NK-92 treated with Interleukin-12 subunit alpha and Interleukin-12 subunit beta, amount 100 ng/mL, for 24 hours (cell line): ENCODE data around the gene NOS1AP.

Experiments
- DNase-seq: peaks from one replicate; lab custom pipeline; 2025; lab: John Stamatoyannopoulos, UW

The NOS1AP gene

GRCh38 chr1:162299018-162299417 is 229.5 kb downstream of the NOS1AP start:
- no peak for DNase-seq

DNA sequence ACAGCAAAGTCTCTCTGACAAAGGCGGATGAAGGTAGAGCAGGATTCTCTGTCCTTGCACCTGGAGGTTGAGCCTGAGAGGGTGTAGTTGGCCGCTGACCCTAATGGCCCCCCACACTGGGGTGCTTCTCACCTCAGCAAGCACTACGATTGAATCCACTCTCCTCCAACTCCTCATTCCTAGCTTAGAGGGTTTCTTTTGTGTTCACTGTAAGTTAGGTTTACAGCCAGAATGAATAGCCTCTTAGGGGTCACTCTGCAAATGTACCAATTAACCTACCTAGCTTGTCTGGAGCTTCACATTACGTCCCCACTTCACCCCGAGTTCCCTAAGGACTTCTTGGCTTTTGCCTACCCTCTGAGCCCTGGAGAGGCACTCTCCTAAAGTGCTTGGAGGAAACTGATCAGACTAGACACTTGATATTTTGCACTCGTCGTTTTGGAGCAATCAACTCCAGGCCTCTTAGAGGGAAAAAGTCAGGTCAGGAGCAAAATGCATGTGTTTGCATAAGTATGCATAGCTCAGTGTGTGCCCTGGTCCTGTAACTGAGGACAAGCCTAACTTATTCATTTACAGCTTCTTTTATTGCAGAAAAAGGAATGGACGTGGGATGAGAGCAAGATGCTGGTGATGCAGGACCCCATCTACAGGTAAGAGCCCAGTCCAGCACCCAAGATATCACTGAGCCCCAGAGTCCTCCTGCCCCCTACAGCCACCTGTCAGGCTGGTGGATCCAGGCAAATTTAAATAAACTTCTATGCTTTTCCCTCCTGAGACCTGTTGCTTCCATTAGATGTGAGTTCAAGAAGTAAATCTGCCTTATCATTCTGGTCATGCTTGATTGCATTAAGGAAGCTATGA is 230.8 kb downstream of the NOS1AP start:
- DNase-seq: no peak

- no peak for DNase-seq
These were observed 232.2 kb downstream of the NOS1AP start for GRCh38 chr1:162301696-162302095.

DNA sequence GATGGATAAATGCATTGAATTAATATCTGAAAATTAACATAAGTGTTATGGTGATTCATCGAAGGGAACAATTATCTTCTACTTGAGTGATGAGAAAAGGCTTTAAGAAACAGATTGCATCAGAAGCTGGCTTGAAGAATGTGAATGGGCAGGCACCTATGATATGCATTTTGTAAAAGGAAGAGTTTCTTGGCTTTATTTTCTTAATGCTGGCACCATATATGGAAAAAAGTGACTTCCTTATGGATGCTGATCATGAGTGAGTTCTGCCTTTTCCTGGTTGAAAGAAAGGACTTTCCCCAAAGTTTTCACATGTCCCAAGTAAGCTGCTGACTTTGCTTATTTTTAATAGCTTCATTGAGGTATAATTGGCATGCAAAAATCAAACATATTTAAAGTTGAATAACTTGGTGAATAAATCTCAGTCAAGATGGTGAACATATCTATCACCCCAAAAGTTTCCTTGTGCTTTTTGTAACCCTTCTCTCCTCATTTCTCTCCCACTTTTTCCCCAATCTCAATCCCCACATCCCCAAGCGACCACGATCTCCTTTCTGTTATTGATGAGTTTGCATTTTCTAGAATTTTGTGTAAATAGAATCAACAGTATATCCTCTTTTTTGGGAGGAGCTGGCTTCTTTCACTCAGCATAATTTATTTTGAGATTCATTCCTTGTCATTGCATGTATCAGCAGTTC is 233.0 kb downstream of the NOS1AP start:
- DNase-seq: no peak

DNA sequence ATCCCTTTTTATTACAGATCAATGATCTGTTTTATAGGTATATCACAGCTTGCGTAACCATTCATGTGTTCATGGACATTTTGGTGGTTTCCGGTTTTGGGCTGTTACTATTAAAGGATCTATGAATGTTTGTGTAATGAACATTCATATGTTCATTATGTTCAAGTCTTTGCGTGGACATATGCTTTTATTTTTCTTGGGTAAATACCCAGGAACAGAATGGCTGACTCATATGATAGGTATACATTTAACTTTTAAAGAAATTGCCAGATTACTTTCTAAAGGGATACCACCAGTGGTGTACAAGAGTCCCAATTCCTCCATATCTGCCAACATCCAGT is 233.5 kb downstream of the NOS1AP start:
- DNase-seq: no peak

GRCh38 chr1:162304736-162305135 is 235.2 kb downstream of the NOS1AP start:
- DNase-seq: no peak

DNA sequence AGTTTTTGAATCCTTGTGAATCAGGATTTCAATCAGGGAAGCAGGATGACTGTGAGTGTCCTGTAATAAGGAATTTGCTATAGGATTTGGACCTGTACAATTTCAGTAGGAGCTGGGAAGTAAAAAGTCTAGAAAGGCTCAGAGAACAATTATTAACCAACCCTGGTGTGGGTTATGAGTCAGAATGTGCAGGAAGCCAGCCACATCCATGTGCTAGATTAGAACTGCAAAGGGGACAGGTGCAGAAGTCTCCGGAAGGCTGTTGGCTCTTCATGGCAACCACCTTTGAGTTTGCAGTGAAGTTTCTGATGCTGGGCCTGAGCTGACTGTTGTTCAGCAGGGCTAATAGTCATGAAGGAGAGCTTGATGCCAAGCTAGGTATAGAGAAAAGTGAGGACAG is 236.5 kb downstream of the NOS1AP start:
- peak; percentile 20 for DNase-seq

DNA sequence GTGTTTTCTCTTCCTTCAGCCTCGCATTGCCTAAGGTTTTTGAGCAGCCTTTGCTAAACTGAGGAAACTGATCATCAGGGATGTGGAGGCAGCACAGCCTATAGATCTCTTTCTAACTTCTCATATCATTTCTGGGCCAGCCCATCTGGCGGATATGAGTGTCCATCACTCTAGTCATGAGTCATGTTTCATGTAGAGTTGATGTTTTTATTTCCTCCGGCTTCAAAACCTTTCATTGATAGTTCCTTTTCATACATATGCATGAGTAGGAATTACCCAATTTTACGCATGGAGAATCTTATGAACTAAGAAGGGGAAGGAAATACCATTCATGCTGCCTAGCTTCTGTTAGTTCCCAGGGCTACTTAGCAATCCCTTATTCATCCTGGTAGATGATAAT is 240.8 kb downstream of the NOS1AP start:
- no peak for DNase-seq

DNA sequence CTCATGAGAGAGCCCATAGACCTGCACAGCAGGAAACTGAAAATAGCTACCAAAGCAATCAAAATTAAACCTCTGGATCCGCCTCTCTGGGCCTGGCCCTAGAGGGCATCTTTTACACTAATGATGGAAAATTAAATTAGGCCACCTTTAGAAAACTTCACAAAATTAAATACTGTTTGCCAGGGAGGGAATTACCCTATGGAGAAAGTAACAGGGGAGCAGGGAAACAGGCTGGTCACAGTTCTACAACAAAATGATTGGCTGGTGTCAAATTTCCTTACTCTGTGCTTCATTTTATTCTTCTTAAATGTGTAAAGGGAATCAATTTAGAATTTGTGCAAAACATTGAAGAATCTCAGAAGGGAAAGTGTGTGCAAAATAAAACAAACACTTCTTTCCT is 244.7 kb downstream of the NOS1AP start:
- no peak for DNase-seq

GRCh38 chr1:162315673-162316072 is 246.2 kb downstream of the NOS1AP start:
- no peak for DNase-seq

GRCh38 chr1:162316187-162316586 is 246.7 kb downstream of the NOS1AP start:
- peak; percentile 33 for DNase-seq

DNA sequence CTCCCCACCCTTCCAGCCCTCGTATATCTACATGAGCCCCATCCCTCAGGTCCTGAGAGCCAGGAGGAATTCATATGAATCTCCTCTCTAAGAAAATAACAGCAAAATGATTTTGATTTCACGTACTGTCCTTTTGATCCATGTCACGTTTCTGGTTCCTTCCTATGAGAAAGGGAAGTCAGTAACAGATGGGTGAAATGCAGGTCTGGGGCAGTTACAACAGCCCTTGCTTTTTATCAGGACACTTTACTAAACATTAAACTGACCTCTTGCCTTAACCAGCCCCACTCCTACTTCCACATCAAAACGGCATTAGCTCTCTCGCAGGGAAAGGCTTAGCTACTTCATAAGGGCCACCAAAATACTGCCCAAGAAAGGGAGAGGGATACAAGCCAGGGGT is 248.1 kb downstream of the NOS1AP start:
- no peak for DNase-seq

- no peak for DNase-seq
These were observed 250.1 kb downstream of the NOS1AP start for GRCh38 chr1:162319493-162320175.

DNA sequence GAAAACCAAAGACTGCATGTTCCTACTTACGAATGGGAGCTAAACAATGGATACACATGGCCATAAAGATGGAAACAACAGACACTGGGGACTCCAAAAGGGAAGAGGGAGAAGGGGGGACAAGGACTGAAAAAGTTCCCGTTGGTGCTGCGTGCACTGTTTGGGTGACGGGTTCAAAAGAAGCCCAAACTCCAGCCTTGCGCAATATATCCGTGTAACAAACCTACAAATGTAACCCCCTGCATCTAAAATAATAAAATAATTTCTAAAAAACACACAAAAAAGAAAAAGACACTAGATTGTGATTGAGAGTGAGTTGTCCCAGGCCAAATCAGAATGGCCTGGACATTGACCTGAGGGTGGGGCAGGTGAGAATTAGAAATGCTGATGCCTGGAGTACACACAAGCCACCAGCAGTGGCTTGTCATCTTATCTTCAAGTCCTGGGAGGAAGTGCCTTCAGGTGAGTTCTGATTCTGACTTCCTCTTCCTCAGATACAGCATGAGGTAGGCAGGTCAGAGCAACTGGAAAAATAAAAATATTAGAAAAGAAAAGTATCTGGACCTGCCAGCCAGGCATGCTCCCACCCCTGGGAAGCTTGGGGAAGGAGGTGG is 252.4 kb downstream of the NOS1AP start:
- DNase-seq: no peak

GRCh38 chr1:162323023-162323422 is 253.5 kb downstream of the NOS1AP start:
- DNase-seq: no peak

- DNase-seq: no peak
These were observed 254.9 kb downstream of the NOS1AP start for GRCh38 chr1:162324396-162324795.

DNA sequence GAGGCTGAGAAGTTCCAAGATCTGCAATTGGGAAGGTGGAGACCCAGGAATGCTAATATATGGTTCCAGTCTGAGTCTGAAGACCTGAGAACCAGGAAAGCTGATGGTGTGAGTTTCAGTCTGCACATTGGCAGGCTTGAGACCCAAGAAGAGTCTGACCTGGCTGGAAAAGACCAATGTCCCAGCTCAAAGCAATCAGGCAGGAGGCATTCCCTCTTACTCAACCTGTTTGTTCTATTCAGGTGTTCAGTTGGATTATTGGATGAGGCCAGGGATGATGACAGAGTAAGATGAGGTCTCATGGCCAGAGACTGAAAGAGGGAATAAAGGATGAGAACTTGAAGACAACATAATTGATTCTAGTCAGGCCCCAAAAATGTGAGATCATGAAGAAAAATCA is 257.1 kb downstream of the NOS1AP start:
- DNase-seq: no peak

GRCh38 chr1:162327144-162327787 is 257.8 kb downstream of the NOS1AP start:
- DNase-seq: no peak

DNA sequence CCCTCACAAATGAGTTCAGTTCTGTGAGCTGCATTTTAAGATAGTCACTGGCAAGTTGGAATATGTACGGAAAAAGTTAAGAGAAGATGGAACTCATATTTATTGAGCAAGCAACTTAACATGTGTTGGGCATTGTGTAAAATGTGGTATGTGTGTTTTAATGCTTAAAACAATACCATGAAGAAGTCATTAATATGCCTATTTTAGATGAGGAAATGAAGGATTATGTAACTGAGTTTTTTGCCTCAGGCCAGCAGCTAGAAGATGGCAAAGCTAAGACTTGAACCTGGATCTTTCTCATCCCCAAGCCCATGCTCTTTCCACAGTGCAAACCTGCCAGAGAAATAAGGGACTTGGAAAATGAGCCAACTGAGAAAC is 258.3 kb downstream of the NOS1AP start:
- no peak for DNase-seq

DNA sequence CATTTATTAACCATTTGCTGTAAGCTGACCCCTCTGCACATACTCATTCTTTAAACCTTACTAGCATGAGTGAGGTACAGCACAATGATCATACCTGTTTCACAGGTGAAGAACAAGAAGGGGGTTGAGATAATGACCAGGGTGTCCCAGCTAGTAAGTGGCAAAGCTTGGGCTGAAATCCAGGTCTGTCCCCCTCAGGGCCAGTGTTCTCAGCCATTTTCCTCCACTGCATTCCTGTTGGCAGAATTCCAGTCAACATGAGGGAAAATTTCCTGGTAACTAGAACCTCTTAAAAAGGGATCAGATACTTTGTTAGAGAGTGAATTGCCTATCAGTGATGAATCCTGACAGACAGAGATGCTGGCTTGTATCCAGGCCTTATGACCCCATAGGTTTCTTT is 259.0 kb downstream of the NOS1AP start:
- DNase-seq: no peak

DNA sequence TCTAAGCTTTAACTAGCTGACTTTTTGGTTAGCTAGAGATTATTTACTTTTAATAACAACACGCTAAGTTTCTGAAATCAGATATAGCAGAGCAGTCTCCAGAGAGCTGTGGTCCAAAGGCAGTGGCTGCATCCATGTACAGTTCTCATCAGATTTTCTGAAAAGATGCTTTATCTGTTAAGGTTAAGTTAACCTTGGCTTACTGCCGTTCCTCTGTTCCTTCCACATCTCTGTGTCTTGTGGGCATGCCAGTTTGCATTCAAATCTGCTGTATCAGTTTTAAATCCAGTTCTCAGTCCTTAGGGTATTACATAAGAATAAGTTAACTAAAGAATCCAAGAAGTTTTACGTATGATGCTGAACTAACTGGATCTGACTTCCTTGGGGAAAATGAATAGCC is 260.3 kb downstream of the NOS1AP start:
- no peak for DNase-seq

GRCh38 chr1:162333991-162334390 is 264.5 kb downstream of the NOS1AP start:
- no peak for DNase-seq
